ENCODE results near the gene PARP12. TPM values are rescaled to one million over a fixed set of nuclear protein-coding genes. Genes with fewer than 3 reads are reported as not detected.

Gene PARP12
- total and polyA plus RNA-seq, 2 of the 8 experiments (the other 6 are each of a cell fraction or from before 2014, with no cell fraction given) = 9.0 to 21.5 TPM

- Histone ChIP-seq H4K8ac (ENCODE audit: extremely low read depth, insufficient read depth, low read length) (peak overlapping the region; percentile 73), H2BK20ac (ENCODE audit: low read length) (no peak overlapping the region), H4K5ac (ENCODE audit: insufficient read length, low read depth, low read length) (no peak overlapping the region), H2BK12ac (ENCODE audit: low read depth, low read length) (no peak overlapping the region), H3K9ac (replicated peaks in 1 of 4; ENCODE audit: extremely low read depth in 1 of 4, low read depth in 3 of 4, low read length in 3 of 4) (no peak overlapping the region; a peak in 1 of 7 replicates), H3K23ac (ENCODE audit: insufficient read length) (no peak overlapping the region), H4K91ac (replicated peaks; ENCODE audit: insufficient read length, low read length) (no peak overlapping the region), H2AFZ (ENCODE audit: low read length) (no peak overlapping the region), H3K23me2 (ENCODE audit: low read depth, low read length) (no peaks in the 10 kb centered on the region), H3K18ac (ENCODE audit: extremely low read depth, low read length) (peak overlapping the region; percentile 12; the same call in 1 of the 2 replicates), H3K4me3 (ENCODE audit: extremely low read depth in 1 of 4, insufficient read depth in 2 of 4, low read depth in 3 of 4, low read length in 4 of 4) (no peak overlapping the region), H2BK120ac (replicated peaks; ENCODE audit: low read depth, low read length) (no peak overlapping the region), H3K27me3 (replicated peaks in 1 of 4; ENCODE audit: control insufficient read depth in 3 of 4, extremely low read depth in 1 of 4, insufficient read depth in 3 of 4, low read length in 3 of 4) (0 out of 7 replicates have a peak, but pooled peaks cover 0 to 2% (median 0%) of the 10 kb centered on the region in 4 experiments), H2BK15ac (ENCODE audit: low read length) (no peak overlapping the region), H3K4ac (replicated peaks; ENCODE audit: insufficient read length, low read depth, low read length) (no peak overlapping the region), H3K4me2 (ENCODE audit: insufficient read depth in 1 of 2, low read depth in 2 of 2, low read length in 2 of 2) (no peak overlapping the region), H3K14ac (ENCODE audit: insufficient read length) (no peak overlapping the region), H2BK5ac (ENCODE audit: low read depth, low read length) (no peak overlapping the region), H2AK5ac (ENCODE audit: low read depth, low read length) (no peak overlapping the region), H3K4me1 (replicated peaks in 1 of 4; ENCODE audit: control insufficient read depth in 3 of 4, insufficient read depth in 4 of 4, low read length in 3 of 4) (peaks cover 5 to 33% (median 16%) of the 10 kb centered on the region in 4 experiments), H3K56ac (replicated peaks; ENCODE audit: insufficient read length, low read depth, low read length) (no peak overlapping the region), H4K20me1 (replicated peaks in 1 of 2; ENCODE audit: control insufficient read depth in 1 of 2, insufficient read depth in 2 of 2, low read length in 2 of 2) (no peaks in the 10 kb centered on the region), H3K79me2 (ENCODE audit: control insufficient read depth in 1 of 2, insufficient read depth in 2 of 2, low read length in 2 of 2) (no peaks in the 10 kb centered on the region), H3K36me3 (ENCODE audit: control insufficient read depth in 2 of 4, insufficient read depth in 4 of 4, low read length in 3 of 4) (no peaks in the 10 kb centered on the region), H3K27ac (ENCODE audit: low read depth, low read length) (no peak overlapping the region), H3K79me1 (ENCODE audit: low read depth, low read length) (no peaks in the 10 kb centered on the region), H3K9me3 (ENCODE audit: insufficient read depth in 2 of 2, low read depth in 1 of 2, low read length in 1 of 2) (no peaks in the 10 kb centered on the region)
- TF ChIP-seq CTCF (IDR thresholded peaks at IDR 0.05; ENCODE audit: control extremely low read depth in 1 of 3, insufficient read depth in 1 of 3, low read depth in 1 of 3, low read length in 3 of 3) (no peak), EGR1 (IDR thresholded peaks at IDR 0.05; ENCODE audit: borderline replicate concordance, low read depth, low read length) (no peak), NANOG (IDR thresholded peaks at IDR 0.05; ENCODE audit: insufficient read depth, low read depth, low read length, poor library complexity, severe bottlenecking) (no peak), TEAD4 (IDR thresholded peaks at IDR 0.05; ENCODE audit: low read depth, low read length) (no peak), RXRA (IDR thresholded peaks at IDR 0.05; ENCODE audit: insufficient read depth, low read depth, low read length) (no peak)
- ChIA-PET POLR2A (ENCODE audit: partially characterized antibody) (no interaction called here), CTCF (ENCODE audit: partially characterized antibody) (interaction anchor here (0.9 to 2.1 kb wide), 5 partner anchors 12 to 408 kb away, joined by 3 to 7 read pairs (median 6); no protein-coding TSS in a partner anchor)
- no peak for FAIRE-seq
- 88% methylated on average over 11 of the region's 11 CpGs; no CpG with 5 or more reads in 1 of the 2 experiments for WGBS, 2 experiments (ENCODE audit: extremely low coverage in 1 of 2, insufficient coverage in 1 of 2, insufficient read length in 1 of 2, insufficient replicate concordance in 2 of 2, low coverage in 1 of 2, low lambda C conversion rate in 2 of 2, missing lambda C conversion rate in 1 of 2)
- DNase-seq (ENCODE audit: low read depth in 1 of 2, low spot score in 2 of 2) = no peak
These were observed 86.5 kb downstream of the PARP12 start for GRCh38 chr7:139976055-139976837.

Data from H1 (cell line).